GM23248 (cell line): ENCODE measurements around the gene RXRA. TPM values are rescaled to one million over a fixed set of nuclear protein-coding genes. Genes with fewer than 3 reads are reported as not detected.

Experiments used
- DNase-seq: peaks from one replicate; pipeline ENCODE4 v3.0.0-alpha.2; 2015
- H2AFZ ChIP-seq: fragments of 200-600 bp; sonication (generic); 2 replicates; pipeline ENCODE4 v1.6.1; 2016; ENCODE audit warnings: antibody characterized with exemption
- H3F3A ChIP-seq: fragments of 200-600 bp; sonication (generic); 2 replicates; pipeline ENCODE4 v1.6.1; 2016; ENCODE audit warnings: mild to moderate bottlenecking, antibody characterized with exemption, mixed run types; ENCODE audit not compliant: insufficient read depth
- H3K27ac ChIP-seq: fragments of 200-600 bp; sonication (generic); 2 replicates; pipeline ENCODE4 v1.5.1; 2016; ENCODE audit warnings: mild to moderate bottlenecking
- H3K27me3 ChIP-seq: fragments of 200-600 bp; sonication (generic); replicated peaks from 2 replicates; pipeline ENCODE4 v1.6.1; 2016; ENCODE audit warnings: mild to moderate bottlenecking; ENCODE audit not compliant: insufficient read depth
- H3K36me3 ChIP-seq: fragments of 200-600 bp; sonication (generic); 2 replicates; pipeline ENCODE4 v1.6.1; 2016; ENCODE audit warnings: low read depth, mild to moderate bottlenecking
- H3K4me1 ChIP-seq: fragments of 200-600 bp; sonication (generic); 2 replicates; pipeline ENCODE4 v1.6.1; 2016; ENCODE audit warnings: mild to moderate bottlenecking; ENCODE audit not compliant: insufficient read depth
- H3K4me2 ChIP-seq: fragments of 200-600 bp; sonication (generic); one replicate; pipeline ENCODE4 v1.6.1; 2016; ENCODE audit warnings: mild to moderate bottlenecking; ENCODE audit not compliant: unreplicated experiment
- H3K4me3 ChIP-seq: fragments of 200-600 bp; sonication (generic); 2 replicates; pipeline ENCODE4 v1.5.1; 2016; ENCODE audit warnings: mild to moderate bottlenecking
- H3K79me2 ChIP-seq: fragments of 200-600 bp; sonication (generic); 2 replicates; pipeline ENCODE4 v1.6.1; 2016; ENCODE audit warnings: mild to moderate bottlenecking; ENCODE audit not compliant: insufficient read depth
- H3K9ac ChIP-seq: fragments of 200-600 bp; sonication (generic); 2 replicates; pipeline ENCODE4 v1.6.1; 2016; ENCODE audit warnings: mild to moderate bottlenecking
- H3K9me2 ChIP-seq: fragments of 200-600 bp; sonication (generic); 2 replicates; pipeline ENCODE4 v1.6.1; 2016; ENCODE audit warnings: mixed run types, mild to moderate bottlenecking, moderate library complexity; ENCODE audit not compliant: insufficient read depth
- H3K9me3 ChIP-seq: fragments of 200-600 bp; sonication (generic); one replicate; pipeline ENCODE4 v1.6.1; 2017; ENCODE audit warnings: low read depth
- H4K20me1 ChIP-seq: fragments of 200-600 bp; sonication (generic); 2 replicates; pipeline ENCODE4 v1.6.0; 2016; ENCODE audit not compliant: insufficient read depth
- EZH2 ChIP-seq: fragments of 200-600 bp; sonication (generic); IDR thresholded peaks from 2 replicates; pipeline ENCODE4 v1.6.1; 2018; ENCODE audit warnings: antibody characterized with exemption, mild to moderate bottlenecking; ENCODE audit not compliant: insufficient read depth, poor library complexity, severe bottlenecking
- EZH2phosphoT487 ChIP-seq: fragments of 200-600 bp; sonication (generic); IDR thresholded peaks from 2 replicates; pipeline ENCODE4 v1.6.1; 2018; ENCODE audit warnings: antibody characterized with exemption, moderate library complexity, mild to moderate bottlenecking, low read depth; ENCODE audit not compliant: insufficient read depth
- WGBS, 2 experiments: methylation state at CpG; one replicate each; pipeline ENCODE4 v1.1.6; 2015 to 2017; ENCODE audit warnings: low lambda C conversion rate in 2 of 2, low coverage in 1 of 2; ENCODE audit errors: missing lambda C conversion rate in 2 of 2; 5-methylcytosine and 5-hydroxymethylcytosine counted together
- in situ Hi-C: fragments of 300-500 bp; cut with MboI; formaldehyde crosslinking; loops from 2 replicates; pipeline ENCODE4 v1.15.0; 2020
- polyA plus RNA-seq: library from polyadenylated mRNA; unstranded; fragments of >200 nt; fragmentation: Nextera tagmentation; extraction: Ambion mirVana; gene quantifications from 2 replicates; pipeline ENCODE4 v1.2.1, GENCODE V29; 2016
- total RNA-seq: library from RNA; depleted of rRNA; stranded (reverse); fragments of >200 nt; shearing (Covaris generic); gene quantifications from 2 replicates; pipeline ENCODE4 v1.2.3, GENCODE V29; 2014

RXRA gene
- total and polyA plus RNA-seq, 2 experiments from 2014 or later = 3.9 to 34.8 TPM

- Histone ChIP-seq H3K4me2 (no peak overlapping the region), H3K9me3 (no peaks in the 10 kb centered on the region), H3K27me3 (no peaks in the 10 kb centered on the region), H3K4me1 (peaks cover 14% of the 10 kb centered on the region), H3K9me2 (no peaks in the 10 kb centered on the region), H4K20me1 (no peaks in the 10 kb centered on the region; the same call in 1 of the 2 replicates), H3K79me2 (peaks cover 88% of the 10 kb centered on the region), H3K27ac (peak overlapping the region; percentile 86; the same call in 1 of the 2 replicates), H3K9ac (0 out of 2 replicates have a peak overlapping the region, but pooled peaks have one; percentile 84), H3F3A (no peaks in the 10 kb centered on the region), H3K36me3 (no peaks in the 10 kb centered on the region), H3K4me3 (no peak overlapping the region), H2AFZ (no peak overlapping the region)
- no peak for TF ChIP-seq EZH2phosphoT487
- TF ChIP-seq EZH2 = no peak
- DNase-seq = no peak
- in situ Hi-C loops = no loop called here
- WGBS, 2 experiments = 78 to 85% methylated on average over 3 of the region's 3 CpGs
Measured at GRCh38 chr9:134330590-134330989, 4.3 kb downstream of the RXRA start.

- H3K9me2 ChIP-seq = no peaks in the 10 kb centered on the region
- no peak overlapping the region for H2AFZ ChIP-seq
- no peaks in the 10 kb centered on the region for H3K36me3 ChIP-seq
- H3K4me1 ChIP-seq = peaks cover 14% of the 10 kb centered on the region
- H3K27me3 ChIP-seq = no peaks in the 10 kb centered on the region
- H3K4me3 ChIP-seq = no peak overlapping the region
- DNase-seq = no peak
- in situ Hi-C loops = no loop called here
- H3K79me2 ChIP-seq = peaks cover 96% of the 10 kb centered on the region
- 85 to 89% methylated on average over 30 of the region's 30 CpGs for WGBS, 2 experiments
- TF ChIP-seq EZH2 (no peak), EZH2phosphoT487 (no peak)
- H3K9me3 ChIP-seq = no peaks in the 10 kb centered on the region
- H3F3A ChIP-seq = no peaks in the 10 kb centered on the region
- no peak overlapping the region for H3K27ac ChIP-seq
- H3K4me2 ChIP-seq = no peak overlapping the region
- H3K9ac ChIP-seq = no peak overlapping the region
- H4K20me1 ChIP-seq = no peaks in the 10 kb centered on the region; the same call in 1 of the 2 replicates
Measured at GRCh38 chr9:134331186-134332025, 5.2 kb downstream of the RXRA start.

GRCh38 chr9:134332266-134332665 is 6.0 kb downstream of the RXRA start:
- H3K9me2 ChIP-seq = no peaks in the 10 kb centered on the region
- H3K27me3 ChIP-seq = no peaks in the 10 kb centered on the region
- no peak overlapping the region for H3K4me3 ChIP-seq
- H3K9ac ChIP-seq = no peak overlapping the region
- no peak for TF ChIP-seq EZH2
- TF ChIP-seq EZH2phosphoT487 = no peak
- H3K4me2 ChIP-seq = no peak overlapping the region
- in situ Hi-C loops = no loop called here
- H3K4me1 ChIP-seq = peaks cover 14% of the 10 kb centered on the region
- no peak for DNase-seq
- H2AFZ ChIP-seq = no peak overlapping the region
- H3K9me3 ChIP-seq = no peaks in the 10 kb centered on the region
- H3K36me3 ChIP-seq = no peaks in the 10 kb centered on the region
- H3K79me2 ChIP-seq = peaks cover 100% of the 10 kb centered on the region
- H4K20me1 ChIP-seq = no peaks in the 10 kb centered on the region; the same call in 1 of the 2 replicates
- 69 to 79% methylated on average over 12 to 13 of the region's 13 CpGs for WGBS, 2 experiments
- no peaks in the 10 kb centered on the region for H3F3A ChIP-seq
- H3K27ac ChIP-seq = no peak overlapping the region

DNA sequence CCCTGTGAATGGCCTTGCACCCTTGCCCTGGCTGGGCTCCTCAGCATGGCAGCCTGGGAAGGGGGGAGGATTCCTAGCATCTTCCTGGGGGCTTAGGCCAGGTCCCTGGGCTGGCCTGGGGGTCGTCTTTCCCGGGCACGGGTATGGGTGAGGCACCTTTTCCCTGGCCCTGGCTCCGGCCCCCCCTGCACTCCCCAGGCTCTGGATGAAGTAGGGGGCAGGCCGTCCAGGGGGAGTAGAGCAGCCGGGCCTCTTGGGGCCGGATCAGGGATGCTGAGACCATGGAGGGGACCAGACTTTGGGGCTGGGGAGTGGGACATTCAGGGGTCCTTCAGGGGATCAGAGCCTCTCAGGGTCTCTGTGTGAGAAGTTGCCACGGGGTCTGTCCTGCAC is 6.6 kb downstream of the RXRA start:
- no peak overlapping the region for H3K27ac ChIP-seq
- DNase-seq = no peak
- H3K4me2 ChIP-seq = no peak overlapping the region
- H3K36me3 ChIP-seq = no peaks in the 10 kb centered on the region
- in situ Hi-C loops = no loop called here
- no peaks in the 10 kb centered on the region; the same call in 1 of the 2 replicates for H4K20me1 ChIP-seq
- H3K27me3 ChIP-seq = no peaks in the 10 kb centered on the region
- peaks cover 14% of the 10 kb centered on the region for H3K4me1 ChIP-seq
- WGBS, 2 experiments = 68 to 75% methylated on average over 5 of the region's 8 CpGs
- peaks cover 100% of the 10 kb centered on the region for H3K79me2 ChIP-seq
- H3K4me3 ChIP-seq = no peak overlapping the region
- no peaks in the 10 kb centered on the region for H3K9me3 ChIP-seq
- TF ChIP-seq EZH2 (no peak), EZH2phosphoT487 (no peak)
- H2AFZ ChIP-seq = no peak overlapping the region
- no peaks in the 10 kb centered on the region for H3K9me2 ChIP-seq
- H3F3A ChIP-seq = no peaks in the 10 kb centered on the region
- H3K9ac ChIP-seq = no peak overlapping the region
